ENCODE results near the gene MYO1D.

DNA sequence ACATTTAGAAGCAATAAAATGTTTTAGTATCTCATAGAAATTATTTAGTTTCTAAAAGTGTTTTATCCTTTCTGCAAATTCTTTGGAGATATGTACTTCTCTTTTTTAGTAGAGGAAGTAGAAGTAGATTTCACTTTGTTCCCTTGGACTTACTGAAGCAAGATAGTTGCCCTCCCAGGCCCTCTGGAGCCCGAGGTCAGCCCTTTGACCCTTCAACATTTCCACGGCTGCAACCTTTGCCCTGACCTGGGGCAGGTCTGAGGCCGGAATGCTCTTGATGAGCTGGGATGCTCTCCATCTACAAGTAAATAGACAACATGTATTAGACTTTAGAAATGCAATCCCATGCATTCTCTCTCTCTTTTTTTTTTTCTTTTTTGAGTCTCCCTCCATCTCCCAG is 222.6 kb downstream of the MYO1D start:
- TF ChIP-seq EZH2 (IDR thresholded peaks at IDR 0.05), result no peak
- TF ChIP-seq YY1 (IDR thresholded peaks at IDR 0.05; ENCODE audit: extremely low read depth, insufficient replicate concordance, low read depth, low read length), result no peak
- TF ChIP-seq CTCF (IDR thresholded peaks at IDR 0.05 in 2 of 3, conservative IDR thresholded peaks at IDR 0.05 in 1 of 3; ENCODE audit: borderline replicate concordance in 1 of 3, insufficient read depth in 1 of 3, low read depth in 2 of 3, low read length in 2 of 3), result no peak

All from HCT116 (cell line).